ENCODE results near the gene ADCK1. TPM values are rescaled to one million over a fixed set of nuclear protein-coding genes. Genes with fewer than 3 reads are reported as not detected.

ADCK1 gene
- polyA plus RNA-seq, 1 donor from 2014 or later: 13.6 TPM

DNA sequence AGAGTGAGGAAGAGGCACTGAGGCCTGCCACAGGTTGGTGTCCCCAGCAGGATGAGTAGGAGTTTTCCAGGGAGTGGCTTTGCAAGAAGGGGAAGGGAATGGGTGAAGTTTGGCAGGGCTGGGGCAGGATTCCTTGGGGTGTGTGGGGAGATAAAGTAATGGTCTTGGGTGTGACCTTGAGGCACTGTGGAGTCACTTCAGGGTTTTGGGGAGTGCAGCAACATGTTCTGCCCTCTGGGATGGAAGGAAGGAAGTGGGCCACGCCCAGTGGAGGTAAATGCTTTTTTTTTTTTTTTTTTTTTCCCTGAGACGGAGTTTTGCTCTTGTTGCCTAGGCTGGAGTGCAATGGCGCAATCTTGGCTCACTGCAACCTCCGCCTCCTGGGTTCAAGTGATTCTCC, 108.9 kb downstream of the ADCK1 start:
- H4K20me1 ChIP-seq (ENCODE audit: insufficient read depth): no peaks in the 10 kb centered on the region
- H3K4me3 ChIP-seq (ENCODE audit: low read length): no peak overlapping the region
- H3K9me2 ChIP-seq (ENCODE audit: insufficient read depth, low read length): no peaks in the 10 kb centered on the region
- no peak overlapping the region for H3K4me2 ChIP-seq (ENCODE audit: low read length)
- H3K27ac ChIP-seq (ENCODE audit: low read length): no peak overlapping the region
- H3K27me3 ChIP-seq (ENCODE audit: insufficient read depth, low read depth, low read length): no peaks in the 10 kb centered on the region
- H3K36me3 ChIP-seq (ENCODE audit: insufficient read depth, low read length): no peaks in the 10 kb centered on the region
- H3K9ac ChIP-seq (ENCODE audit: low read length): no peak overlapping the region
- H3K79me2 ChIP-seq (replicated peaks; ENCODE audit: insufficient read depth, low read length): no peaks in the 10 kb centered on the region
- H3K9me3 ChIP-seq (ENCODE audit: low read length): no peaks in the 10 kb centered on the region
- H3F3A ChIP-seq (ENCODE audit: insufficient read depth, low read length, poor library complexity, severe bottlenecking): no peaks in the 10 kb centered on the region
- no peak for TF ChIP-seq SMC3 (conservative IDR thresholded peaks at IDR 0.05; ENCODE audit: poor library complexity)
- TF ChIP-seq, protein P1, sequence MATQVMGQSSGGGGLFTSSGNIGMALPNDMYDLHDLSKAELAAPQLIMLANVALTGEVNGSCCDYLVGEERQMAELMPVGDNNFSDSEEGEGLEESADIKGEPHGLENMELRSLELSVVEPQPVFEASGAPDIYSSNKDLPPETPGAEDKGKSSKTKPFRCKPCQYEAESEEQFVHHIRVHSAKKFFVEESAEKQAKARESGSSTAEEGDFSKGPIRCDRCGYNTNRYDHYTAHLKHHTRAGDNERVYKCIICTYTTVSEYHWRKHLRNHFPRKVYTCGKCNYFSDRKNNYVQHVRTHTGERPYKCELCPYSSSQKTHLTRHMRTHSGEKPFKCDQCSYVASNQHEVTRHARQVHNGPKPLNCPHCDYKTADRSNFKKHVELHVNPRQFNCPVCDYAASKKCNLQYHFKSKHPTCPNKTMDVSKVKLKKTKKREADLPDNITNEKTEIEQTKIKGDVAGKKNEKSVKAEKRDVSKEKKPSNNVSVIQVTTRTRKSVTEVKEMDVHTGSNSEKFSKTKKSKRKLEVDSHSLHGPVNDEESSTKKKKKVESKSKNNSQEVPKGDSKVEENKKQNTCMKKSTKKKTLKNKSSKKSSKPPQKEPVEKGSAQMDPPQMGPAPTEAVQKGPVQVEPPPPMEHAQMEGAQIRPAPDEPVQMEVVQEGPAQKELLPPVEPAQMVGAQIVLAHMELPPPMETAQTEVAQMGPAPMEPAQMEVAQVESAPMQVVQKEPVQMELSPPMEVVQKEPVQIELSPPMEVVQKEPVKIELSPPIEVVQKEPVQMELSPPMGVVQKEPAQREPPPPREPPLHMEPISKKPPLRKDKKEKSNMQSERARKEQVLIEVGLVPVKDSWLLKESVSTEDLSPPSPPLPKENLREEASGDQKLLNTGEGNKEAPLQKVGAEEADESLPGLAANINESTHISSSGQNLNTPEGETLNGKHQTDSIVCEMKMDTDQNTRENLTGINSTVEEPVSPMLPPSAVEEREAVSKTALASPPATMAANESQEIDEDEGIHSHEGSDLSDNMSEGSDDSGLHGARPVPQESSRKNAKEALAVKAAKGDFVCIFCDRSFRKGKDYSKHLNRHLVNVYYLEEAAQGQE (IDR thresholded peaks at IDR 0.05; ENCODE audit: borderline replicate concordance): no peak
- no peak for TF ChIP-seq CTCF (IDR thresholded peaks at IDR 0.05; ENCODE audit: poor library complexity, severe bottlenecking)
- TF ChIP-seq TAF1 (IDR thresholded peaks at IDR 0.05; ENCODE audit: low read depth): no peak
- TF ChIP-seq EP300 (conservative IDR thresholded peaks at IDR 0.05; ENCODE audit: poor library complexity, severe bottlenecking): no peak
- TF ChIP-seq POLR2AphosphoS5 (IDR thresholded peaks at IDR 0.05): no peak
- TF ChIP-seq EZH2 (IDR thresholded peaks at IDR 0.05; ENCODE audit: borderline replicate concordance, insufficient read depth, low read length, poor library complexity, severe bottlenecking): no peak
- no peak overlapping the region for H2AFZ ChIP-seq (ENCODE audit: low read depth, low read length)

GRCh38 chr14:77909911-77910310, 110.0 kb downstream of the ADCK1 start:
- Histone ChIP-seq H3K36me3 (ENCODE audit: insufficient read depth, low read length) (no peaks in the 10 kb centered on the region), H3K4me3 (ENCODE audit: low read length) (no peak overlapping the region), H3K27ac (ENCODE audit: low read length) (no peak overlapping the region), H3K27me3 (ENCODE audit: insufficient read depth, low read depth, low read length) (no peaks in the 10 kb centered on the region), H3K79me2 (replicated peaks; ENCODE audit: insufficient read depth, low read length) (no peaks in the 10 kb centered on the region), H4K20me1 (ENCODE audit: insufficient read depth) (no peaks in the 10 kb centered on the region), H3K9me2 (ENCODE audit: insufficient read depth, low read length) (no peaks in the 10 kb centered on the region), H2AFZ (ENCODE audit: low read depth, low read length) (no peak overlapping the region), H3K9ac (ENCODE audit: low read length) (no peak overlapping the region), H3K9me3 (ENCODE audit: low read length) (no peaks in the 10 kb centered on the region), H3F3A (ENCODE audit: insufficient read depth, low read length, poor library complexity, severe bottlenecking) (no peaks in the 10 kb centered on the region), H3K4me2 (ENCODE audit: low read length) (no peak overlapping the region)
- TF ChIP-seq POLR2AphosphoS5 (IDR thresholded peaks at IDR 0.05) (no peak), EZH2 (IDR thresholded peaks at IDR 0.05; ENCODE audit: borderline replicate concordance, insufficient read depth, low read length, poor library complexity, severe bottlenecking) (no peak), SMC3 (conservative IDR thresholded peaks at IDR 0.05; ENCODE audit: poor library complexity) (no peak), CTCF (IDR thresholded peaks at IDR 0.05; ENCODE audit: poor library complexity, severe bottlenecking) (no peak), RAD21 (conservative IDR thresholded peaks at IDR 0.05) (no peak), MXI1 (conservative IDR thresholded peaks at IDR 0.05; ENCODE audit: poor library complexity, severe bottlenecking) (no peak), TAF1 (IDR thresholded peaks at IDR 0.05; ENCODE audit: low read depth) (no peak), EP300 (conservative IDR thresholded peaks at IDR 0.05; ENCODE audit: poor library complexity, severe bottlenecking) (no peak)
- TF ChIP-seq, protein P1 (IDR thresholded peaks at IDR 0.05; ENCODE audit: borderline replicate concordance): no peak

Measured in neural cell (in vitro differentiated cells).